GM18511 (cell line): ENCODE results near the gene SP1.
"Not testable (repeated sequence)": the region's sequence is repeated elsewhere in the genome, so short reads cannot be mapped to it uniquely, and the experiment has no call there.

Experiments used
- ATAC-seq: cut with Tn5 transposase; IDR thresholded peaks from one replicate; pipeline ENCODE4 v1.9.1; 2021; ENCODE audit warnings: mild to moderate bottlenecking, moderate library complexity; ENCODE audit not compliant: unreplicated experiment

The SP1 gene

DNA sequence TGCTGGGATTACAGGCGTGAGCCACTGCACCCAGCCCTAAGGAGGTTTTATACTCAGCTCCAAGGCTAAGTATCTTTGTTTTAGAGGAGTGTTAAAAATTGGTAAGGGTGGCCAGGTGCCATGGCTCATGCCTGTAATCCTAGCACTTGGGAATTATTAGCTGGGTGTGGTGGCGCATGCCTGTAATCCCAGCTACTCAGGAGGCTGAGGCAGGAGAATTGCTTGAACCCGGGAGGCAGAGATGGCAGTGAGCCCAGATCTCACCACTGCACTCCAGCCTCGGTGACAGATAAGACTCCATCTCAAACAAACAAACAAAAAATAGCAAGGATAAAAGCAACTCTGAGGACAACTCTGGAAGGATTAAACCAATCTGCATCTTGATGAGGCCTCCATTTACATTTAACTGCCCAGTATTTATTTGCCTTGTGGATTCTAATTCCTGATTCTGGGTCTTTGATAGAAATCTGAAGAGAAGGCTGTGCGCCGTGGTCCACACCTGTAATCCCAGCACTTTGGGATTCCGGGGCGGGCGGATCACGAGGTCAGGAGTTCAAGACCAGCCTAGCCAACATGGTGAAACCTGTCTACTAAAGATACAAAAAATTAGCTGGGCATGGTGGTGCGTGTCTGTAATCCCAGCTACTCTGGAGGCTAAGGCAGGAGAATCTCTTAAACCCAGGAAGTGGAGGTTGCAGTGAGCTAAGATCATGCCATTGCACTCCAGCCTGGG, 64.8 kb downstream of the SP1 start:
- ATAC-seq, result not testable (repeated sequence)

DNA sequence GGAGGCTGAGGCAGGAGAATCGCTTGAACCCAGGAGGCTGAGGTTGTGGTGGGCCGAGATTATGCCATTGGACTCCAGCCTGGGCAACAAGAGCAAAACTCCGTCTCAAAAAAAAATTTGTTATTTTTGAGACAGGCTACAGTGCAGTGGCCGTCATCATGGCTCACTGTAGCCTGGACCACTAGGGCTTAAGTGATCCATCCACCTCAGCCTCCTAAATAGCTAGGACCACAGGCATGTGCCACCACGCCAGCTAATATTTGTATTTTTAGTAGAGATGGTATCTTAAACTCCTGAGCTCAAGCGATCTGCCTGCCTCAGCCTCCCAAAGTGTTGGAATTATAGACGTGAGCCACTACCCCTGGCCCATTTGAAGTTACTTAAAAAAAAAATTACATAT, 71.0 kb downstream of the SP1 start:
- ATAC-seq, result no peak

DNA sequence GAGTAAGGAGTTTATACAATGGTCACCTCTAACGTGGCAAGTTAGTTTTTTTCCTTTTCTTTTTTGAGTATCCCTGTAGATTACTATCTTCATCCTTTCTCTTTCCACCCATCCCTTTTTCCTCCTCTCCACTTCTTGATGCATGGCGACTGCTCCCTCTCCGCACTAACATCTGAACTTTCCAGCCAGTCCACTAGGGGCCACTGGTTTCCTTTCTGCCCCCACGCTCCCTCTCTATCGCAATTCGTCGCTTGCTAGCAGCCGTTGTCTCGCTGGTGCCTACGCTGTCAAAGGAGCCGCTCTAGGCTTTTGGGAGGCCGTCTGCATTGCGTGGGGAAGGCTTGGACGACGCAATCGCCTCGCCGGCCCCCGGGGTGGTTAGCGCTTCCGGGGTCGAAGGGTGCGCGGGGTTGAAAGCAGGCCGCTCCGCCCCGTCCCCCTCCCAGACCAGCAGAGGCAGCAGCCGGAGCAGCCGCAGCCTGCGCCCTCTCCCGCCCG, 71.7 kb downstream of the SP1 start, which contains the start of gene PCBP2:
TSS of gene PCBP2 (plus strand) at position 442 of the 498 bp plus-strand sequence. CDS start 2,699 bp downstream, outside the sequence.
- ATAC-seq, result peak; percentile 98

DNA sequence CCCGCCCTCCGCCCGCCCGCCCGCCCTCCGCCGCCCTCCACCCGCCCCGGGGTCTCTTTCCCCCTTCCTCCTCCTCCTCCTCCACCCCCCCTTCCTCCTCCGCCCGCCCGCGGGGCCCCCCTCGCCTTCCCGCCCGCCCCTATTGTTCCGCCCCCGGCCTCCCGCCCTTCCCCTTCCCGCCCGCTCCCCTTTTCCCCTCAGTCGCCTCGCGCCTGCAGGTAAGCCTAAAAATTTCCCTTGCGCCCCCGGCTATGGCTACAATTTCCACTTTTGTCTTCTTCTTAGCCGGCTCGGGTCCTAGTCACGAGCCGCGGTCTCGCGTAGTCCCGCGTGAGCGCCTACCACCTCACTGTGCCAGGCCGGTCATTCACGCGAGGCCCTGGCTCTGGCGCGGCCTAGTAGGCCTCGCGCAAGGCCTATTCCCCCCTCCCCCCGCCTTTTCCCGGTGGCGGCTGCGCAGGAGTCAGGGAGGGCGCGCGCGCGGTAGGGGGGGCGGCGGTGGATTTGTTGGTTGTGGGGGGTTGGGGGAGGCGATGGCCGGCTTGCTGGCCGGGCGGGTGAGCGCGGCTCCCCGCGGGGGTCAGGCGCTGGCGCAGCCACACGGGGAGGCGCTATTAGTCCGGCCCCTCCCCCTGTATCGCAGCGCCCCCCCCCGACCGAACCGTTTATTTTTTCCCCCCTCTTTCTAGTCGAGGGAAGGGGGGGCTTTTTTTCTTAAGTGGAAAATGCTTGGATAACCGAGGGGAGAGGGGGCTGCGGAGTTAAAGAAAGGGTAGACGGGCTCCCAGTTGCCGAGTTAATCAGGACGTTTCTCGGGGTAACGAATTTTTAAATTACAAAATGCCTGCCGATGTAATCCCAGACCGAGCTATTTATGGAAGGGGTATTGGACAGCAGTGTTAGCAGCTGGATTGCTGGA, 72.4 kb downstream of the SP1 start:
- ATAC-seq, result peak; percentile 22

DNA sequence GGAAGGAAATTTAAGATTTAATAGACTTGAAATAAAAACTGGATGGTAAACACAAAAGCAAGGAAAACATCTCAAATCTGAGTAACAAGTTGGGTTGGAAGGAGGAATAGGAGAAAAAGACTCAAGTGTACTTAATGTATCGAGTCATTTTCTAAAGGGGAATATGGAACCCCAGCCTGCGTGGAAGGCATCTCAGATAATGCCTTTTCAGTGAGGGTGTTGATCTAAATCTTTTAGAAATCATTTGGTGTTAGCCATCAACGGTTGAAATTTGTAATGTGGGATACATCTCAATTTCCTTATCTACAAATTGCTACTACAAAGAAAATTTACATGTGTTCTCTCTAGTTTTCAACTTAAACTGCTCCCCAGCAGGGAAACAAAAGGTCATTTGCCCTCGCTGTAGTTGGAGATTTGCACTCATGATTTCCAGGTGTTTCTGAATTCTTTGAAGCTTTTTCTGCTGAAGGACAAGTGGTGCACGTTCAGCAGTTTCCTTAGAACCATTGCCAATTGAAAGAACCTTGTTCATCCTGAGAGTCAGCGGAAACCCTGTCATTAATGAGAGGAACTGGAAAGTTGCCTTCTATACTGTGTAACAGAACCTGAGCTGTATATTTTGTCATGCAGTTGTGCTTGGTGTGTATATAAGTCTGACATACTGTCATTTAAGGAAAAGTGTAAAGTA, 74.1 kb downstream of the SP1 start:
- no peak for ATAC-seq

DNA sequence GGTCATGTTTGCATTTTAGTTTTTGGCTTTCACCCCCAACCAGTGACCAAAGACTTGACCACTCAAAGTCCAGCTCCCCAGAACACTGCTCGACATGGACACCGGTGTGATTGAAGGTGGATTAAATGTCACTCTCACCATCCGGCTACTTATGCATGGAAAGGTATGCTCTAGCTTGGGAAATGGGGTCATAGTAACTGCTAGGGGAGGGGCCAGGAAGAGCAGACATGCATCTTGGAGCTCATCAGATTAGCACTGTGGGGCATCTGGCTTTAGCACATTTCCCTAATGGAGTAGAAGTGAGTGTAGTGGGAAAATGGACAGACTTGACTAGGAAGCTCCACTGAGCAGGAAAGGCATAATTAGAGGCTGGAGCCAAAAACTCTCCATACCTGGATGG, 74.7 kb downstream of the SP1 start:
- no peak for ATAC-seq

DNA sequence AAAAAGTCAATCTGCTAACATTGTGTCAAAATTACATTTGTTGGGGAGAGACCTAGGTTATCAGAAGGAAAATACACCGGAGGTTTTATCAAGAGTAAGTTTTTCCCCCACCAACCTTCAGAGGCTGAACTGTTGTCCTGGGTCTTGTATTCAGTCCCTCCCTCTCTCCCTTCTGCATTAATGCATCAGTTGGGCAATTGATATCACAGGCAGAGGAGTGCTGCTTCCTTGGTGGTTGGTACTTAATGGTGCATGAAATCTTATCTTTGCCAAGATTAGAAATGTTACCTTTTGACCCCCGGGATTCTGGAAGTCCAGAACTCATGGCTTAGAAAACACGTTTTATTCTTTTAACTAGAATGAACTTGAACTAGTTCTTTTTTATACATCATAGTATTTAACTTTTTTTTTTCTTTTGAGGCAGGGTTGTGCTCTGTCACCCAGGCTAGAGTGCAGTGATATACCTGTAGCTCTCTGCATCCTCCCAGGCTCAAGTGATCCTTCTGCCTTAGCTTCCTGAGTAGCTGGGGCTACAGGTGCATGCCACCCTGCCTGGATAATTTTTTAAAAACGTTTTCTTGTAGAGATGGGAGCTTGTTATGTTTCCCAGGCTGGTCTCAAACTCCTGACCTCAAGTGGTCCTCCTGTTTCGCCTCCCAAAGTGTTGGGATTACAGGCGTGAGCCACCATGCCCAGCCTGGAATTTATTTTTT, 76.8 kb downstream of the SP1 start:
- no peak for ATAC-seq

DNA sequence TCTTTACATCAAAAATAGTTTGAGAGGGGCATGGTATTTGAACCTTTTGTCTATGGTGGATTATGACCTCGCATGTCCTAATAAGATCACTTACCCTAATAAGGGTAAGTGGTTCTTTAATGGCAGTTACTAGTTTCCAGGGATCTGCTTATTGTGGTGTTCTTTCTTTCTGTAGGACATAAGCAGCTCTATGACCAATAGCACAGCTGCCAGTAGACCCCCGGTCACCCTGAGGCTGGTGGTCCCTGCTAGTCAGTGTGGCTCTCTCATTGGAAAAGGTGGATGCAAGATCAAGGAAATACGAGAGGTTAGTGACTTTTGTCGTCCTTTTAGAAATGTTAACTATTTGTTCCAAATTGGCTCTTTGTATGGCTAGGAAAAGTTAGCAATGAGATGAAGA, 79.1 kb downstream of the SP1 start:
- ATAC-seq, result no peak

DNA sequence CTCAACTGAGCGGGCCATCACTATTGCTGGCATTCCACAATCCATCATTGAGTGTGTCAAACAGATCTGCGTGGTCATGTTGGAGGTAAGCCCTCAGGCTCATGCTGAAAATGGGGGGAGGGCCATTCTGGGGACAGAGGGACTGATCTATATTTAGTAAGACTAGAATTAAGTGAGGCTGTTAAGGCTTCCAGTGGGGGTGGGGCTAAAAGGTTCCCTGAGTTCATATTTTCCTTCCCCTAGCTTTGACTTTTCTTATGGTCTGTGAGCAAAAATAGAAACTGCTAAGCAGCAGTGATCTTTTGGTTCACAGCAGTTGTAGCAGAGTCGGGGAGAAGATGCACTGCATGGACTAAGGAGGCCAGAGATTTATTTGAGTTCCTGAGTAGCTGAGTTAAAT, 81.1 kb downstream of the SP1 start:
- no peak for ATAC-seq

DNA sequence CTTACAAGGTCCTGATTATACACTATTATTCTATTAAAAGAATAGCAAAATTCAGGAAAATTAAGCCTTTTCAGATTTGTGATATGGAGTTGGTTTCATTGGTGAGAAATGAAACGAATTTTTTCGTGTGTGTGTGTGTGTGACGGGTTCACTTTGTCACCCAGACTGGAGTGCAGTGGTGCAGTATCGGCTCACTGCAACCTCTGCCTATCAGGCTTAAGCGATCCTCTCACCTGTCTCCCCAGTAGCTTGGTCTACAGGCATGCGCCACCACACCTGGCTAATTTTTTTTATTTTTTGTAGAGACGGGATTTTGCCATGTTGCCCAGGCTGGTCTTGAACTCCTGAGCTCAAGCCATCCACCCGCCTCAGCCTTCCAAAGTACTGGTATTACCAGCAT, 81.6 kb downstream of the SP1 start:
- no peak for ATAC-seq

DNA sequence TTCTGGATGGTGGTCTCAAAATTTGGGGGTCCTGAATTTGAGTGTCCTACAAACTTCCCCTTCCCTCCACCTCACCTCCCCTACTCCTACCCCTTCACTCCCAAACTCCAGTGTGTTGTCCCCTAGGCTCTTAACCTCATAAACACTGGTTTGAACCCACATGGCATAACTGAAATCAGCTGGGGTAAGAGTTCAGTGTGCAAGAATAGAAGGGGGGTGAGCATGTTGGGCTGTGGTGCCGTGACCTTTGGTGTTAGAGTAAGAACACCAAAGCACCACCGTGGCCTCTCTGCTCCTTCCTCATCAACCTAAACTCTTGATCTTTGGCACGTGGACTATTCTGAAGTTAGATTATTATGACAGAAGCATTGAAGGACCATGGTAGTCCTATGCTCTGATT, 83.0 kb downstream of the SP1 start:
- no peak for ATAC-seq

DNA sequence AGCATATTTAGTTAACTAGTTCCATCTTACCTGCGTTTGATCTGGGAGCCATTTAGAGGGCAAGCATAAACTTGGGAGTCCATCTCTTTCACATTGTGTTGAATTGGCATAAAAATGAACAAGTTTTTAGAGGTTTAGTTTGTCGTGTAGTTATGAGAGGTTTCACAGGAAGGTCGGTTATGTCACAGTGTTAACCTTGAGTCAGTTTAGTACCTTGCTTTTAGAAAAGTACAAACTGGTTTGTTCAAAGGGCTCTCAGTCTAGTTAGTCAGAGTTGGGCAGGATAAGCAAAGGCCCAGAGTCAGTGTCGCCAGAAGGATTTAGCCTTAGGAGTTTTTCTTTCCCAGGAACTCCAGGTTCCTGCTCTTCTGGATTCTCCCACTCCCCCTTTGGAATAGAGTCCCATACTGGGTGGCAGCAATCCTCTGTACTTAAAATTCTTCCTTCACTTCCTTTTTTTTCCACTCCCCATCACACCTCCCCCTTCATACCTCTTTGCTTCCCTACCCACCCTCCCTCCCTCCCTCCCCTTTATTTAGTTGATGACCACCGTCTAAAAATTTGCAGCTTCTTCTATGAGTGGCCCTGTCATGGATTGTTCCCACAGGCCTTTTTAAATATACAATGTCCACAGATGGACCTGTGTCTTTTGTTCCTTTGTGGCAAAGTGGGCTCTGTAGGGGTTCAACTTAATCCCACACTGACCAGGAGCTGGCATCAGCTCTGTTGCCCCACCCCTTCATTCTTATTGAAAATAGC, 84.0 kb downstream of the SP1 start:
- ATAC-seq, result no peak

DNA sequence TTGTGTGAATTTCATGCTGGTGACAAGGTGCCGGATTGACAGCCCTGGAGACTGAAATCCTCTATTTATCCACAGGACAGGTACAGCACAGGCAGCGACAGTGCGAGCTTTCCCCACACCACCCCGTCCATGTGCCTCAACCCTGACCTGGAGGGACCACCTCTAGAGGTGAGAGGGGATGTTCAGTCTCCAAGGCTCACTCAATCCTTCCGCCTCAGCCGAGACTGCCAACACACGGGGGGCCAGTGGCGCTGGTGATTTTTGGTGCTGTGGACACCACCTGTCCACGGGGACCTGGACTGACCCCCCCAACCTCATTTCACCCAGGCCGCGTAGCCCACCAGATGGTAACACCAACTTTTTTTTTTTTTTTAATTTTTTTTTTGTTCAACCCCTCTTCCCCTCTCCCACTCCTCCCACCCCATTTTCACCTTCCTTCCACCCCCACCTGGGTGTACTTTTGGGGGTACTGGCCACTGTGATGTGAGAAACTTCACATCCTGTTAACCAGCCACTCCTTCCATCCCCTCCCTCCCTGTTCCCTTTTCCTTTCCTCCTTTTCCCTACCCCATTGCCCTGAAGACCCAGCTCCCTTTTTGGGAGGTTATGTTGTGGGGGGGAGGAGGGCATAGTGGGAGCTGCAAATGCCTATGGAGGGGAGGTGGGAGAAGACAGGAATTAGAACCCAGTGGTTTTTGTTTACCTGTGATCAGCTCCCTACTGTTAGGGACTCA, 84.9 kb downstream of the SP1 start:
- no peak for ATAC-seq

DNA sequence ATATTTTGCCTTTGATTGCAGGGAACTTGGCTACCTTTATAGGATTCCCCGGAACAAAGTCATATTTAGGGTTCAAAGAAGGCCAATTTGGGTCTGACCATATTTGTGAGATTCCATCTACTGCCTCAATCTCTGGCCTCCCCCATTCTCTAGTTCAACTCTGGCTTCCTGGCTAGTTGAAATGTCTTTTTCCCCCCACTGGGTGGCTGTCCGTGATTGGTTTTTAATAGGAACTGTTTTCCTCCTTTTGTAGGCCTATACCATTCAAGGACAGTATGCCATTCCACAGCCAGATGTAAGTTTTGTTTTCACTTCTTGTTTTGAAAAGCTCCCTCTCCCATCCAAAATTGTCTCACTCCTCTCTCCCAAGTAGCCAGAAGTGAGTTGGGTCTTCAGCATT, 85.7 kb downstream of the SP1 start:
- no peak for ATAC-seq
